ENCODE measurements around the gene PLEKHA5.

DNA sequence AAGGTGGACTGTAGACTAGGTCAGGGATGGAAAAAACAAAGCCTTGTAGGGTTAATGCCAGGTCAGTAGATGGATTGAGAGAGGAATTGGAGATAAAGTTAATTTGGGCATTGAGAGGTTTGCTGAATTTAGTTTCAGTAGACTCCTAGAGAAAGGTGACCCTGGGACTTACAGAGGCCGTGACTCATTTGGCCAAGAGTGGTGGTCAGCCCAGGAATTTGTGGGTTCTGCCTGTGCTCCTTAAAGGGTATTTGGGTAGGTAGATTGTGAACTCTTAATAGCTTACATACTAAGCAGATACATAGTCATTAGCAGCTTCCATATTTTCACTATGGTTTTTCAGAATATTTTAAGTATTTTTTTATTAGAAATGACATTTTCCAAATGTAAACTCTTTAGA is 21.8 kb downstream of the PLEKHA5 start:
- no peak for TF ChIP-seq POLR2A (IDR thresholded peaks at IDR 0.05)
- TF ChIP-seq, protein P1, sequence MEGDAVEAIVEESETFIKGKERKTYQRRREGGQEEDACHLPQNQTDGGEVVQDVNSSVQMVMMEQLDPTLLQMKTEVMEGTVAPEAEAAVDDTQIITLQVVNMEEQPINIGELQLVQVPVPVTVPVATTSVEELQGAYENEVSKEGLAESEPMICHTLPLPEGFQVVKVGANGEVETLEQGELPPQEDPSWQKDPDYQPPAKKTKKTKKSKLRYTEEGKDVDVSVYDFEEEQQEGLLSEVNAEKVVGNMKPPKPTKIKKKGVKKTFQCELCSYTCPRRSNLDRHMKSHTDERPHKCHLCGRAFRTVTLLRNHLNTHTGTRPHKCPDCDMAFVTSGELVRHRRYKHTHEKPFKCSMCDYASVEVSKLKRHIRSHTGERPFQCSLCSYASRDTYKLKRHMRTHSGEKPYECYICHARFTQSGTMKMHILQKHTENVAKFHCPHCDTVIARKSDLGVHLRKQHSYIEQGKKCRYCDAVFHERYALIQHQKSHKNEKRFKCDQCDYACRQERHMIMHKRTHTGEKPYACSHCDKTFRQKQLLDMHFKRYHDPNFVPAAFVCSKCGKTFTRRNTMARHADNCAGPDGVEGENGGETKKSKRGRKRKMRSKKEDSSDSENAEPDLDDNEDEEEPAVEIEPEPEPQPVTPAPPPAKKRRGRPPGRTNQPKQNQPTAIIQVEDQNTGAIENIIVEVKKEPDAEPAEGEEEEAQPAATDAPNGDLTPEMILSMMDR (IDR thresholded peaks at IDR 0.05): no peak

All from body of pancreas (tissue), 4 donors.